Astrocyte (in vitro differentiated cells and primary cell): ENCODE measurements around the gene R3HCC1L.

Experiments used
- CTCF ChIP-seq: IDR thresholded peaks from 2 replicates; pipeline ENCODE4 v1.5.1; 2011; ENCODE audit warnings: low read depth, mild to moderate bottlenecking, inconsistent platforms, low read length, moderate library complexity; ENCODE audit not compliant: insufficient read depth
- EZH2 ChIP-seq: IDR thresholded peaks from 2 replicates; pipeline ENCODE4 v1.6.1; 2012; ENCODE audit warnings: mild to moderate bottlenecking, low read length, inconsistent platforms; ENCODE audit not compliant: insufficient read depth

- TF ChIP-seq CTCF (no peak), EZH2 (no peak)
Measured at GRCh38 chr10:98172073-98172472, 37.6 kb downstream of the R3HCC1L start.
